OCI-LY3 (cell line): ENCODE results near the gene REPS2.

Experiments
- H2AFZ ChIP-seq: fragments of 200-600, 300-600 bp; shearing (Covaris generic); 2 replicates; pipeline ENCODE4 v1.6.0; 2014; ENCODE audit warnings: antibody characterized with exemption, low read depth, low read length
- H3K27ac ChIP-seq: fragments of 200-600, 300-600 bp; sonication (generic); 2 replicates; pipeline ENCODE4 v1.5.1; 2014; ENCODE audit warnings: mild to moderate bottlenecking, low read length, moderate library complexity, mixed read lengths
- H3K27me3 ChIP-seq: fragments of 200-600, 300-600 bp; sonication (generic); 2 replicates; pipeline ENCODE4 v1.6.1; 2014; ENCODE audit warnings: low read depth, low read length, mixed read lengths
- H3K36me3 ChIP-seq: fragments of 200-600, 300-600 bp; sonication (generic); replicated peaks from 2 replicates; pipeline ENCODE3; 2014; ENCODE audit warnings: low read depth, low read length, mixed read lengths
- H3K4me1 ChIP-seq: fragments of 300-600, 200-600 bp; sonication (generic); 2 replicates; pipeline ENCODE4 v1.6.1; 2014; ENCODE audit warnings: low read length, mixed read lengths
- H3K4me2 ChIP-seq: fragments of 200-600, 300-600 bp; sonication (generic); 2 replicates; pipeline ENCODE4 v1.6.1; 2014; ENCODE audit warnings: low read length, mixed read lengths
- H3K4me3 ChIP-seq: fragments of 300-600, 200-600 bp; sonication (generic); 2 replicates; pipeline ENCODE4 v1.5.1; 2014; ENCODE audit warnings: antibody characterized with exemption, mild to moderate bottlenecking, low read length, moderate library complexity
- H3K79me2 ChIP-seq: fragments of 300-600, 200-600 bp; shearing (Covaris generic); 2 replicates; pipeline ENCODE4 v1.6.1; 2014; ENCODE audit warnings: mild to moderate bottlenecking, low read length, mixed read lengths
- H3K9ac ChIP-seq: fragments of 300-600, 200-600 bp; shearing (Covaris generic); 2 replicates; pipeline ENCODE4 v1.6.0; 2014; ENCODE audit warnings: mild to moderate bottlenecking, low read length, moderate library complexity
- H3K9me3 ChIP-seq: fragments of 200-600, 300-600 bp; shearing (Covaris generic); 2 replicates; pipeline ENCODE4 v1.6.1; 2014; ENCODE audit warnings: low read length, mixed read lengths; ENCODE audit not compliant: insufficient read depth
- H4K20me1 ChIP-seq: fragments of 200-600, 300-600 bp; sonication (generic); 2 replicates; pipeline ENCODE4 v1.6.1; 2016; ENCODE audit warnings: low read length, mixed read lengths; ENCODE audit not compliant: insufficient read depth
- CTCF ChIP-seq: fragments of 200-600, 300-600 bp; sonication (generic); IDR thresholded peaks from 2 replicates; pipeline ENCODE4 v1.5.1; 2014; ENCODE audit warnings: antibody characterized with exemption, low read length, low read depth
- EZH2phosphoT487 ChIP-seq: fragments of 200-600 bp; shearing (Covaris generic); IDR thresholded peaks from 2 replicates; pipeline ENCODE4 v1.6.1; 2018; ENCODE audit warnings: antibody characterized with exemption, mixed run types, low read depth

REPS2 gene

GRCh38 chrX:17160975-17161374 lies 214.5 kb downstream of the REPS2 start:
- no peaks in the 10 kb centered on the region for H4K20me1 ChIP-seq
- H3K4me1 ChIP-seq: no peaks in the 10 kb centered on the region
- TF ChIP-seq CTCF (peak; percentile 39), EZH2phosphoT487 (no peak)
- no peak overlapping the region for H3K4me2 ChIP-seq
- H3K9me3 ChIP-seq: no peaks in the 10 kb centered on the region
- H3K27ac ChIP-seq: no peak overlapping the region
- H3K36me3 ChIP-seq: no peaks in the 10 kb centered on the region
- no peak overlapping the region for H3K9ac ChIP-seq
- no peak overlapping the region for H2AFZ ChIP-seq
- H3K27me3 ChIP-seq: no peaks in the 10 kb centered on the region
- H3K4me3 ChIP-seq: no peak overlapping the region
- no peaks in the 10 kb centered on the region for H3K79me2 ChIP-seq

- Histone ChIP-seq H3K4me2 (no peak overlapping the region), H3K4me1 (no peaks in the 10 kb centered on the region), H3K27me3 (no peaks in the 10 kb centered on the region), H2AFZ (no peak overlapping the region), H3K79me2 (no peaks in the 10 kb centered on the region), H3K9me3 (no peaks in the 10 kb centered on the region), H3K4me3 (no peak overlapping the region), H3K9ac (no peak overlapping the region), H4K20me1 (no peaks in the 10 kb centered on the region), H3K36me3 (no peaks in the 10 kb centered on the region), H3K27ac (no peak overlapping the region)
- TF ChIP-seq EZH2phosphoT487 (no peak), CTCF (no peak)
These were observed 215.5 kb downstream of the REPS2 start for GRCh38 chrX:17161991-17162390.

- Histone ChIP-seq H3K27me3 (no peaks in the 10 kb centered on the region), H3K4me1 (no peaks in the 10 kb centered on the region), H3K4me2 (no peak overlapping the region), H3K27ac (no peak overlapping the region), H3K36me3 (no peaks in the 10 kb centered on the region), H3K4me3 (no peak overlapping the region), H2AFZ (no peak overlapping the region), H4K20me1 (no peaks in the 10 kb centered on the region), H3K79me2 (no peaks in the 10 kb centered on the region), H3K9ac (no peak overlapping the region), H3K9me3 (no peaks in the 10 kb centered on the region)
- TF ChIP-seq EZH2phosphoT487 (no peak), CTCF (no peak)
These were observed 217.6 kb downstream of the REPS2 start for GRCh38 chrX:17164079-17164478.

GRCh38 chrX:17164941-17165340 lies 218.5 kb downstream of the REPS2 start:
- Histone ChIP-seq H3K9me3 (no peaks in the 10 kb centered on the region), H3K4me3 (no peak overlapping the region), H3K27ac (no peak overlapping the region), H3K27me3 (no peaks in the 10 kb centered on the region), H3K9ac (no peak overlapping the region), H2AFZ (no peak overlapping the region), H3K4me2 (no peak overlapping the region), H3K36me3 (no peaks in the 10 kb centered on the region), H3K79me2 (no peaks in the 10 kb centered on the region), H4K20me1 (no peaks in the 10 kb centered on the region), H3K4me1 (no peaks in the 10 kb centered on the region)
- TF ChIP-seq EZH2phosphoT487: no peak
- no peak for TF ChIP-seq CTCF
